ENCODE data around the gene FAM3C. TPM values are rescaled to one million over a fixed set of nuclear protein-coding genes. Genes with fewer than 3 reads are reported as not detected.

FAM3C gene
- polyA plus RNA-seq, 1 donor from 2014 or later, result 61.8 TPM

GRCh38 chr7:121392277-121393004 lies 3.7 kb downstream of the FAM3C start:
- H3K27ac ChIP-seq (ENCODE audit: low read length), result no peak overlapping the region
- no peaks in the 10 kb centered on the region for H3K9me2 ChIP-seq (ENCODE audit: insufficient read depth, low read length)
- no peak overlapping the region for H3K4me3 ChIP-seq (ENCODE audit: low read length)
- TF ChIP-seq EZH2 (IDR thresholded peaks at IDR 0.05; ENCODE audit: borderline replicate concordance, insufficient read depth, low read length, poor library complexity, severe bottlenecking), result no peak
- no peak for TF ChIP-seq EP300 (conservative IDR thresholded peaks at IDR 0.05; ENCODE audit: poor library complexity, severe bottlenecking)
- TF ChIP-seq SMC3 (conservative IDR thresholded peaks at IDR 0.05; ENCODE audit: poor library complexity), result no peak
- no peak for TF ChIP-seq REST (IDR thresholded peaks at IDR 0.05; ENCODE audit: borderline replicate concordance)
- no peak for TF ChIP-seq CTCF (IDR thresholded peaks at IDR 0.05; ENCODE audit: poor library complexity, severe bottlenecking)
- no peak for TF ChIP-seq RAD21 (conservative IDR thresholded peaks at IDR 0.05)
- TF ChIP-seq POLR2AphosphoS5 (IDR thresholded peaks at IDR 0.05), result no peak
- TF ChIP-seq MXI1 (conservative IDR thresholded peaks at IDR 0.05; ENCODE audit: poor library complexity, severe bottlenecking), result no peak
- no peaks in the 10 kb centered on the region for H3K9me3 ChIP-seq (ENCODE audit: low read length)
- H3K9ac ChIP-seq (ENCODE audit: low read length), result no peak overlapping the region
- no peak overlapping the region for H3K4me2 ChIP-seq (ENCODE audit: low read length)
- H3F3A ChIP-seq (ENCODE audit: insufficient read depth, low read length, poor library complexity, severe bottlenecking), result peaks cover 2% of the 10 kb centered on the region
- no peak overlapping the region for H2AFZ ChIP-seq (ENCODE audit: low read depth, low read length)
- H4K20me1 ChIP-seq (ENCODE audit: insufficient read depth), result no peaks in the 10 kb centered on the region
- no peaks in the 10 kb centered on the region for H3K27me3 ChIP-seq (ENCODE audit: insufficient read depth, low read depth, low read length)
- H3K36me3 ChIP-seq (ENCODE audit: insufficient read depth, low read length), result peaks cover 4% of the 10 kb centered on the region
- H3K79me2 ChIP-seq (replicated peaks; ENCODE audit: insufficient read depth, low read length), result peaks cover 62% of the 10 kb centered on the region

- no peaks in the 10 kb centered on the region for H3K9me2 ChIP-seq (ENCODE audit: insufficient read depth, low read length)
- TF ChIP-seq MXI1 (conservative IDR thresholded peaks at IDR 0.05; ENCODE audit: poor library complexity, severe bottlenecking), result no peak
- TF ChIP-seq REST (IDR thresholded peaks at IDR 0.05; ENCODE audit: borderline replicate concordance), result no peak
- no peak for TF ChIP-seq TAF1 (IDR thresholded peaks at IDR 0.05; ENCODE audit: low read depth)
- no peak for TF ChIP-seq EZH2 (IDR thresholded peaks at IDR 0.05; ENCODE audit: borderline replicate concordance, insufficient read depth, low read length, poor library complexity, severe bottlenecking)
- no peak for TF ChIP-seq POLR2AphosphoS5 (IDR thresholded peaks at IDR 0.05)
- no peak for TF ChIP-seq EP300 (conservative IDR thresholded peaks at IDR 0.05; ENCODE audit: poor library complexity, severe bottlenecking)
These were observed 4.4 kb downstream of the FAM3C start for GRCh38 chr7:121391686-121392085.

More at GRCh38 chr7:121391686-121392085, 4.4 kb downstream of the FAM3C start:
- Histone ChIP-seq H3F3A (ENCODE audit: insufficient read depth, low read length, poor library complexity, severe bottlenecking) (peaks cover 2% of the 10 kb centered on the region), H2AFZ (ENCODE audit: low read depth, low read length) (no peak overlapping the region), H3K9me3 (ENCODE audit: low read length) (no peaks in the 10 kb centered on the region), H3K4me2 (ENCODE audit: low read length) (no peak overlapping the region), H3K27me3 (ENCODE audit: insufficient read depth, low read depth, low read length) (no peaks in the 10 kb centered on the region), H3K79me2 (replicated peaks; ENCODE audit: insufficient read depth, low read length) (peaks cover 62% of the 10 kb centered on the region), H3K9ac (ENCODE audit: low read length) (no peak overlapping the region), H3K36me3 (ENCODE audit: insufficient read depth, low read length) (peaks cover 4% of the 10 kb centered on the region), H4K20me1 (ENCODE audit: insufficient read depth) (no peaks in the 10 kb centered on the region), H3K4me3 (ENCODE audit: low read length) (no peak overlapping the region), H3K27ac (ENCODE audit: low read length) (no peak overlapping the region)
